ENCODE data around the gene KCNA2.

- TF ChIP-seq CTCF (IDR thresholded peaks at IDR 0.05) (no peak), POLR2AphosphoS5 (IDR thresholded peaks at IDR 0.05; ENCODE audit: low read depth, low read length) (no peak), REST (IDR thresholded peaks at IDR 0.05; ENCODE audit: insufficient read depth in 1 of 2, low read depth in 2 of 2, low read length in 1 of 2) (no peak), TCF7L2 (IDR thresholded peaks at IDR 0.05; ENCODE audit: low read depth, low read length) (no peak), SIN3A (IDR thresholded peaks at IDR 0.05; ENCODE audit: borderline replicate concordance, insufficient read depth, low read depth, low read length) (no peak)
These were observed 47.0 kb downstream of the KCNA2 start for GRCh38 chr1:110559157-110559556.

Measured in Panc1 (cell line).